K562 (cell line): ENCODE data around the gene EEF1A2. TPM values are rescaled to one million over a fixed set of nuclear protein-coding genes. Genes with fewer than 3 reads are reported as not detected.

Experiments
- ATAC-seq: fragments of 200-7000 bp; cut with Tn5 transposase; 3 replicates; pipeline ENCODE4 v1.9.1; 2020; ENCODE audit warnings: moderate library complexity
- BruUV-seq: library from RNA; stranded (reverse); fragments of 400-500 nt; replicated peaks from 2 replicates; lab custom pipeline; 2021; lab: Mats Ljungman, UMichigan
- CTCF ChIA-PET: fragments of 300-600 bp; formaldehyde crosslinking; extraction: SDS; loops from one replicate; lab custom pipeline; 2021; ENCODE audit warnings: low intra/inter-chr PET ratio; lab: Yijun Ruan, JAX
- POLR2A ChIA-PET: fragments of 300-600, 350-650 bp; sonication (Branson Sonifier 250); formaldehyde crosslinking; extraction: SDS; loops from one replicate; lab custom pipeline; 2021; ENCODE audit warnings: antibody characterized with exemption, inconsistent platforms; lab: Yijun Ruan, JAX
- DNase-seq, 4 experiments: peaks; one replicate each; pipeline versions ENCODE4 v3.0.0 to v3.0.0-alpha.2; 2011 to 2018; ENCODE audit warnings: low spot score in 3 of 4, mixed read lengths in 3 of 4; ENCODE audit errors: extremely low read depth in 1 of 4
- FAIRE-seq: peaks from 2 replicates; lab custom pipeline; 2011; peaks lifted over from hg19 to GRCh38; lab: Jason Lieb, UNC
- H2AFZ ChIP-seq: 2 replicates; pipeline ENCODE4 v1.6.0; 2011; ENCODE audit warnings: low read depth, low read length, control low read depth, inconsistent platforms
- H3K27ac ChIP-seq: fragments of 200-600 bp; 3 replicates; pipeline ENCODE4 v1.8.0; 2011; ENCODE audit warnings: low read depth, mild to moderate bottlenecking, control low read depth, inconsistent platforms, low read length, moderate library complexity, mixed read lengths; ENCODE audit errors: extremely low read depth
- H3K27me3 ChIP-seq, 2 experiments: fragments of 300-600 bp in 1 of 2; 2 replicates in 1 of 2; 3 replicates in 1 of 2; pipeline versions ENCODE4 v1.6.0 to v1.8.0; 2011; ENCODE audit warnings: inconsistent platforms in 2 of 2, low read length in 2 of 2, mild to moderate bottlenecking in 1 of 2, mixed read lengths in 1 of 2, moderate library complexity in 1 of 2; ENCODE audit not compliant: control insufficient read depth in 2 of 2, insufficient read depth in 2 of 2
- H3K36me3 ChIP-seq: fragments of 300-600 bp; 3 replicates; pipeline ENCODE4 v1.8.0; 2011; ENCODE audit warnings: mild to moderate bottlenecking, low read length, inconsistent platforms; ENCODE audit not compliant: control insufficient read depth, insufficient read depth
- H3K4me1 ChIP-seq, 2 experiments: fragments of 200-600 bp in 1 of 2; replicated peaks in 1 of 2; 2 replicates in 1 of 2; 3 replicates in 1 of 2; pipeline versions ENCODE4 v1.5.1 to v1.8.0; 2011; ENCODE audit warnings: inconsistent platforms in 2 of 2, low read length in 2 of 2, mild to moderate bottlenecking in 1 of 2, mixed read lengths in 1 of 2, moderate library complexity in 1 of 2; ENCODE audit not compliant: control insufficient read depth in 2 of 2, insufficient read depth in 2 of 2
- H3K4me2 ChIP-seq: 2 replicates; pipeline ENCODE4 v1.6.1; 2011; ENCODE audit warnings: low read length, control low read depth, inconsistent platforms, mixed read lengths; ENCODE audit not compliant: insufficient read depth
- H3K4me3 ChIP-seq: fragments of 200-600 bp; sonication (generic), shearing (Covaris generic); 2 replicates; pipeline ENCODE4 v1.5.1; 2016; ENCODE audit warnings: control low read depth, inconsistent platforms
- H3K79me2 ChIP-seq: fragments of 200-600 bp; 3 replicates; pipeline ENCODE4 v1.8.0; 2011; ENCODE audit warnings: low read length, inconsistent platforms; ENCODE audit not compliant: control insufficient read depth, insufficient read depth
- H3K9ac ChIP-seq, 2 experiments: 2 replicates each; pipeline versions ENCODE4 v1.6.0 to v1.6.1; 2011; ENCODE audit warnings: low read depth in 2 of 2, low read length in 2 of 2, control low read depth in 1 of 2, inconsistent platforms in 1 of 2, mild to moderate bottlenecking in 1 of 2, mixed read lengths in 1 of 2; ENCODE audit not compliant: insufficient read depth in 1 of 2
- H3K9me1 ChIP-seq: one replicate; pipeline ENCODE4 v1.6.0; 2011; ENCODE audit warnings: inconsistent platforms, mild to moderate bottlenecking, low read length, moderate library complexity; ENCODE audit not compliant: control insufficient read depth, insufficient read depth
- H3K9me3 ChIP-seq: replicated peaks from 2 replicates; pipeline ENCODE4 v1.5.1; 2011; ENCODE audit warnings: low read depth, low read length, inconsistent platforms; ENCODE audit not compliant: control insufficient read depth, insufficient read depth
- H4K20me1 ChIP-seq: replicated peaks from 2 replicates; pipeline ENCODE4 v1.6.1; 2011; ENCODE audit warnings: low read length, inconsistent platforms, mixed read lengths; ENCODE audit not compliant: control insufficient read depth, insufficient read depth
- CAMTA2 ChIP-seq: fragments of 250-450 bp; sonication (Bioruptor Pico); conservative IDR thresholded peaks from 2 replicates; pipeline ENCODE4 v1.5.1; 2022
- CBFA2T3 ChIP-seq: fragments of 450-650 bp; IDR thresholded peaks from 2 replicates; pipeline ENCODE4 v1.6.1; 2017
- CHD1 ChIP-seq: fragments of 200-600 bp; sonication (generic); IDR thresholded peaks from one replicate; pipeline ENCODE4 v1.6.1; 2012; ENCODE audit warnings: mild to moderate bottlenecking, moderate library complexity, low read length, inconsistent platforms
- DDX20 ChIP-seq: fragments of 450-650 bp; IDR thresholded peaks from 2 replicates; pipeline ENCODE4 v1.6.1; 2016; ENCODE audit warnings: missing genetic modification characterization, low read depth, mild to moderate bottlenecking, missing compliant biosample characterization, moderate library complexity
- FOXJ2 ChIP-seq: fragments of 200-800 bp; sonication (Bioruptor generic); IDR thresholded peaks from 2 replicates; pipeline ENCODE4 v1.6.1; 2016; ENCODE audit warnings: missing genetic modification characterization, missing compliant biosample characterization
- KDM1A ChIP-seq, 2 experiments: fragments of 450-650 bp; IDR thresholded peaks; 2 replicates each; pipeline ENCODE4 v1.6.1; 2016; ENCODE audit warnings: mild to moderate bottlenecking in 2 of 2
- SIRT6 ChIP-seq: IDR thresholded peaks from one replicate; pipeline ENCODE4 v1.6.1; 2012; ENCODE audit warnings: low read depth, mild to moderate bottlenecking, control low read depth, inconsistent platforms, low read length, moderate library complexity
- ZNF165 ChIP-seq: fragments of 250-450 bp; sonication (Bioruptor Pico); IDR thresholded peaks from 2 replicates; pipeline ENCODE4 v1.4.0; 2020; ENCODE audit warnings: borderline replicate concordance
- WGBS: fragments of 100-300 bp; shearing (Covaris generic); methylation state at CpG from one replicate; pipeline ENCODE4 v1.1.6; 2016; ENCODE audit warnings: low coverage, mixed read lengths; ENCODE audit not compliant: insufficient coverage; ENCODE audit errors: missing lambda C conversion rate; 5-methylcytosine and 5-hydroxymethylcytosine counted together
- in situ Hi-C: fragments of 300-500 bp; cut with MboI; formaldehyde crosslinking; loops from 4 replicates; pipeline ENCODE4 v1.15.0; 2018; ENCODE audit warnings: inconsistent platforms, mixed read lengths
- intact Hi-C: fragments of 100-400 bp; cut with micrococcal nuclease; formaldehyde crosslinking; loops from 2 replicates; pipeline ENCODE4 v1.14.2; 2022
- polyA plus RNA-seq, 8 experiments: library from polyadenylated mRNA; depleted of rRNA in 4 of 8; stranded (reverse) in 5 of 8; unstranded in 3 of 8; fragments of >200 nt; fragmentation: Nextera tagmentation in 2 of 8; fragmentation: Illumina TruSeq in 1 of 8; extraction: Ambion mirVana in 2 of 8; extraction: Trizol in 1 of 8; gene quantifications; 2 replicates each; pipeline versions ENCODE4 v1.2.1 to v1.2.3, GENCODE V29; 2011 to 2014; ENCODE audit warnings: inconsistent platforms in 1 of 8, missing spikeins in 1 of 8
- total RNA-seq, 7 experiments: library from RNA; depleted of rRNA in 6 of 7; stranded (reverse); fragments of >200 nt in 6 of 7; fragmentation: Illumina TruSeq in 2 of 7; extraction: Trizol in 2 of 7; gene quantifications; 2 replicates each; pipeline versions ENCODE4 v1.2.1 to v1.2.3, GENCODE V29; 2011 to 2021; ENCODE audit warnings: low replicate concordance in 1 of 7
- TF ChIP-seq, protein P1 (sequence below): fragments of 450-650 bp; IDR thresholded peaks from 2 replicates; pipeline ENCODE4 v1.6.1; 2016; ENCODE audit warnings: low read depth, mild to moderate bottlenecking, moderate library complexity
- TF ChIP-seq, protein P2 (sequence below): fragments of 250-450 bp; sonication (Bioruptor Pico); IDR thresholded peaks from 2 replicates; pipeline ENCODE4 v1.5.1; 2021; ENCODE audit warnings: mild to moderate bottlenecking
- TF ChIP-seq, protein P3 (sequence below), 2 experiments: fragments of 450-650 bp in 1 of 2; IDR thresholded peaks; 2 replicates each; pipeline ENCODE4 v1.6.1; 2011 to 2017; ENCODE audit warnings: low read depth in 2 of 2, antibody characterized with exemption in 1 of 2, borderline replicate concordance in 1 of 2, low read length in 1 of 2, mild to moderate bottlenecking in 1 of 2, mixed read lengths in 1 of 2; ENCODE audit not compliant: control insufficient read depth in 1 of 2
- TF ChIP-seq, protein P4 (sequence below): fragments of 250-450 bp; sonication (Bioruptor Pico); IDR thresholded peaks from 2 replicates; pipeline ENCODE4 v1.8.0; 2022; ENCODE audit warnings: moderate library complexity, mild to moderate bottlenecking, inconsistent platforms

Gene EEF1A2
- total and polyA plus RNA-seq, 9 of the 15 experiments (the other 6 are each of a cell fraction or from before 2014, with no cell fraction given) = 0.04 to 29.6 (median 11.5) TPM

DNA sequence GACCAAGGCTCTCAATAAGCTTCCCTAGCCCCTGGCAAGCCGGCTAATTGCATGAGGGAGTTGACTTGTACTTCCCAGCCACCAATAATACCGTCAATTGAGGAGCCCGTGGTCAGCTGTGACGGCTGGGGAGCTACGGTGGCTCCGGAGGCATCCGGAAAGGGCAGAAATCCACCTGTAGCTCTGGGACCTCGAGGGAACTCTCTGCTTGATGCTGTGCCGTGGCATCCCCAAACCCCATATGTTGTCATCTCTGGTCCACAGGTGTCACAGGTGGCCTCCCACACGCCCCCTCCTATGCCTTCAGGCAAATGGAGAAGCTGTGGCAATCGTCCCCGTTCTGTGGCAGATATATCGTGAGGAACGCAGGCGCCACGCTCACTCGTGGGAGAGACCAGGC is 20.9 kb downstream of the EEF1A2 start:
- intact Hi-C loops = no loop called here
- no peaks in the 10 kb centered on the region for H3K9me3 ChIP-seq
- H3K27me3 ChIP-seq = peaks cover 29 to 86% of the 10 kb centered on the region in 2 experiments; a peak in 4 of 5 replicates
- POLR2A ChIA-PET = interaction anchor here (1.4 kb wide), 1 partner anchor 17 kb away, joined by 3 read pairs; no protein-coding TSS in a partner anchor
- DNase-seq (no peak), FAIRE-seq (no peak), ATAC-seq (no peak)
- H3K79me2 ChIP-seq = no peaks in the 10 kb centered on the region
- in situ Hi-C loops = no loop called here
- H3K4me1 ChIP-seq = peaks cover 0 to 25% of the 10 kb centered on the region in 2 experiments; a peak in 2 of 5 replicates
- CTCF ChIA-PET = no interaction called here
- H3K4me2 ChIP-seq = no peak overlapping the region
- no peak overlapping the region for H3K27ac ChIP-seq
- no peak overlapping the region for H3K9ac ChIP-seq
- 0 out of 2 replicates have a peak, but pooled peaks cover 20% of the 10 kb centered on the region for H4K20me1 ChIP-seq
- no peak overlapping the region for H2AFZ ChIP-seq
- BruUV-seq = no TSS peak
- no peaks in the 10 kb centered on the region for H3K36me3 ChIP-seq
- H3K4me3 ChIP-seq = no peak overlapping the region
- TF ChIP-seq ZNF165 (CRISPR knock-in tag) = no peak
- TF ChIP-seq CHD1 = no peak
- no peak for TF ChIP-seq CBFA2T3
- no peak for TF ChIP-seq SIRT6
- TF ChIP-seq, protein P1, sequence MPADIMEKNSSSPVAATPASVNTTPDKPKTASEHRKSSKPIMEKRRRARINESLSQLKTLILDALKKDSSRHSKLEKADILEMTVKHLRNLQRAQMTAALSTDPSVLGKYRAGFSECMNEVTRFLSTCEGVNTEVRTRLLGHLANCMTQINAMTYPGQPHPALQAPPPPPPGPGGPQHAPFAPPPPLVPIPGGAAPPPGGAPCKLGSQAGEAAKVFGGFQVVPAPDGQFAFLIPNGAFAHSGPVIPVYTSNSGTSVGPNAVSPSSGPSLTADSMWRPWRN = no peak
- TF ChIP-seq, protein P2, sequence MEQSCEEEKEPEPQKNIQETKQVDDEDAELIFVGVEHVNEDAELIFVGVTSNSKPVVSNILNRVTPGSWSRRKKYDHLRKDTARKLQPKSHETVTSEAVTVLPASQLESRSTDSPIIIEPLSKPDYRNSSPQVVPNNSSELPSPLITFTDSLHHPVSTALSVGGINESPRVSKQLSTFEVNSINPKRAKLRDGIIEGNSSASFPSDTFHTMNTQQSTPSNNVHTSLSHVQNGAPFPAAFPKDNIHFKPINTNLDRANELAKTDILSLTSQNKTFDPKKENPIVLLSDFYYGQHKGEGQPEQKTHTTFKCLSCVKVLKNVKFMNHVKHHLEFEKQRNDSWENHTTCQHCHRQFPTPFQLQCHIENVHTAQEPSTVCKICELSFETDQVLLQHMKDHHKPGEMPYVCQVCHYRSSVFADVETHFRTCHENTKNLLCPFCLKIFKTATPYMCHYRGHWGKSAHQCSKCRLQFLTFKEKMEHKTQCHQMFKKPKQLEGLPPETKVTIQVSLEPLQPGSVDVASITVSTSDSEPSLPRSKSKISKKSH (CRISPR knock-in tag) = no peak
- TF ChIP-seq, protein P3, sequence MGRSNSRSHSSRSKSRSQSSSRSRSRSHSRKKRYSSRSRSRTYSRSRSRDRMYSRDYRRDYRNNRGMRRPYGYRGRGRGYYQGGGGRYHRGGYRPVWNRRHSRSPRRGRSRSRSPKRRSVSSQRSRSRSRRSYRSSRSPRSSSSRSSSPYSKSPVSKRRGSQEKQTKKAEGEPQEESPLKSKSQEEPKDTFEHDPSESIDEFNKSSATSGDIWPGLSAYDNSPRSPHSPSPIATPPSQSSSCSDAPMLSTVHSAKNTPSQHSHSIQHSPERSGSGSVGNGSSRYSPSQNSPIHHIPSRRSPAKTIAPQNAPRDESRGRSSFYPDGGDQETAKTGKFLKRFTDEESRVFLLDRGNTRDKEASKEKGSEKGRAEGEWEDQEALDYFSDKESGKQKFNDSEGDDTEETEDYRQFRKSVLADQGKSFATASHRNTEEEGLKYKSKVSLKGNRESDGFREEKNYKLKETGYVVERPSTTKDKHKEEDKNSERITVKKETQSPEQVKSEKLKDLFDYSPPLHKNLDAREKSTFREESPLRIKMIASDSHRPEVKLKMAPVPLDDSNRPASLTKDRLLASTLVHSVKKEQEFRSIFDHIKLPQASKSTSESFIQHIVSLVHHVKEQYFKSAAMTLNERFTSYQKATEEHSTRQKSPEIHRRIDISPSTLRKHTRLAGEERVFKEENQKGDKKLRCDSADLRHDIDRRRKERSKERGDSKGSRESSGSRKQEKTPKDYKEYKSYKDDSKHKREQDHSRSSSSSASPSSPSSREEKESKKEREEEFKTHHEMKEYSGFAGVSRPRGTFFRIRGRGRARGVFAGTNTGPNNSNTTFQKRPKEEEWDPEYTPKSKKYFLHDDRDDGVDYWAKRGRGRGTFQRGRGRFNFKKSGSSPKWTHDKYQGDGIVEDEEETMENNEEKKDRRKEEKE (IDR thresholded peaks at IDR 0.05; ENCODE audit: borderline replicate concordance in 1 of 2, control insufficient read depth in 1 of 2, low read depth in 2 of 2, low read length in 1 of 2) = no peak
- no peak for TF ChIP-seq FOXJ2 (tag)
- TF ChIP-seq, protein P4, sequence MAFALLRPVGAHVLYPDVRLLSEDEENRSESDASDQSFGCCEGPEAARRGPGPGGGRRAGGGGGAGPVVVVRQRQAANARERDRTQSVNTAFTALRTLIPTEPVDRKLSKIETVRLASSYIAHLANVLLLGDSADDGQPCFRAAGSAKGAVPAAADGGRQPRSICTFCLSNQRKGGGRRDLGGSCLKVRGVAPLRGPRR (CRISPR knock-in tag) = no peak
- no peak for TF ChIP-seq KDM1A (IDR thresholded peaks at IDR 0.05)
- no peak for TF ChIP-seq DDX20 (tag)
- no peak for TF ChIP-seq CAMTA2 (CRISPR knock-in tag)
- WGBS = 2% methylated on average over 17 of the region's 17 CpGs
- no peaks in the 10 kb centered on the region for H3K9me1 ChIP-seq
